HG03175 (cell line): Measurements from ENCODE around the gene GC.
"Not testable (repeated sequence)": the region's sequence is repeated elsewhere in the genome, so short reads cannot be mapped to it uniquely, and the experiment has no call there.

Source experiments
- ATAC-seq: cut with Tn5 transposase; IDR thresholded peaks from one replicate; pipeline ENCODE4 v1.9.1; 2021; ENCODE audit warnings: mild to moderate bottlenecking, moderate library complexity; ENCODE audit not compliant: unreplicated experiment

GC gene, protein sequence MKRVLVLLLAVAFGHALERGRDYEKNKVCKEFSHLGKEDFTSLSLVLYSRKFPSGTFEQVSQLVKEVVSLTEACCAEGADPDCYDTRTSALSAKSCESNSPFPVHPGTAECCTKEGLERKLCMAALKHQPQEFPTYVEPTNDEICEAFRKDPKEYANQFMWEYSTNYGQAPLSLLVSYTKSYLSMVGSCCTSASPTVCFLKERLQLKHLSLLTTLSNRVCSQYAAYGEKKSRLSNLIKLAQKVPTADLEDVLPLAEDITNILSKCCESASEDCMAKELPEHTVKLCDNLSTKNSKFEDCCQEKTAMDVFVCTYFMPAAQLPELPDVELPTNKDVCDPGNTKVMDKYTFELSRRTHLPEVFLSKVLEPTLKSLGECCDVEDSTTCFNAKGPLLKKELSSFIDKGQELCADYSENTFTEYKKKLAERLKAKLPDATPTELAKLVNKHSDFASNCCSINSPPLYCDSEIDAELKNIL

GRCh38 chr4:71783972-71784371 is at the start of gene GC:
Gene GC (minus strand): TSS chr4:71784079. CDS start chr4:71784018, 61 bp downstream.
- no peak for ATAC-seq

DNA sequence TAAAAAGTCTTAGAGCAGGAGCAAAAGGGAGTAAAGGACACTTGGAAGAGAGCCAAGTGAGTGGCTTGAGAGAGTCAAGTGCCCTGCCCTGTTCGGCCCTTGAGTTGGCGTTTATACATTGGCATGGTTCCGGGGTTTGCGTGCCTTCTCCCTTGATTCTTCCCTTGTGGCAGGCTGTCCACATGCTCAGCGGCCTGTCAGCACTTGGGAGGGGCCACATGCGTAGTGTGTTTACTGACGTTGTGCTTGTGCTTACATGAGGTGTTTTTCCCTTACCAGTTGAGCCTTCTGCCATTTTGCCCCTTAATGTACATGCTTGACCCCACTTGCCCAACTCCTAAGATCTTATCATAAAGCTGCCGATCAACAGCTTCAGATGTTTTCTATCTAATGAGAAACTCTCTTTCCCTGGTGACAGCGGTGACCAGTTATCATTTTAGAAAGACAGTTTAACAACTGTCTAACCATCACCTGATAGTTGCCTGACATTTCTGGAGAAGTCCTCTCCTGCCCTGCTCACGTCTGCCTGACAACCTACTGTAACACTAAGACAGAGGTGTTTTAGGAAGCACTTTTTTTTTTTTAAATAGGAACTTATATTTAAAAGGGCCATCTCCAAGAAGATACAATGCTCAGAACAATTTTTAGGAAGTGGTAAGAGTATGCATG is 49.5 kb upstream of the GC start:
- no peak for ATAC-seq

GRCh38 chr4:71832049-71832448 is 48.2 kb upstream of the GC start:
- no peak for ATAC-seq

DNA sequence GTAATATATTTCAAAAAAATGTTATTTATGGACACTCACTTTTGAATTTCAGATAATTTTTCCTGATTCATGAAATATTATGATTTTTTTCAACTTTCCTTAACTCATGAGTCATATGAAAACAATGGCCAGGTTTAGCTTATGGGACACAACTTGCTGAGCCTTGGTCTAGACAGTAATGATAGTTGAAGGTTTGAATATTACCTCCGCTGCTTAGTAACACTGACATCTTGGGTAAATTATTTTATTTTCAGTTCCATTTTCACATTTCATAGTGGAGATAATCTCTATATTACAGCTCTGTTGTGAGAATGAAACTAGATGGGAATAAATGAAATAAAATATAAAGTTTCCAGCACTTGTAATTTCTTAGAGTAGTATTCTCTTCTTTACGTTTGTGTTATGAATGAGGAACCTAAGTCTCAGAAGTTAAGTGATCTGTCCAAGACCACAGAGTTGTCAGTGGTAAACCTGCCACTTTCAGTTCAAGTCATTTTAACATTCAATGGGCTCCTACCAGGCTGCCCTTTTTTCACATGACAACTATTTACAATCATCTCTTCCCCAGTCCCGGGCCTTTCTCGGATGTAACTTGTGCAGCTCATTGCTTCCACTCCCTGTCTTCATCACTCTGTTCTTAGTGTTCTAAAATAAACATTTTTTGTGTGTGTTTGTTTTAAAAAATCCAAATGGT is 46.8 kb upstream of the GC start:
- peak; percentile 93 for ATAC-seq

GRCh38 chr4:71828470-71828869 is 44.6 kb upstream of the GC start:
- ATAC-seq: no peak

DNA sequence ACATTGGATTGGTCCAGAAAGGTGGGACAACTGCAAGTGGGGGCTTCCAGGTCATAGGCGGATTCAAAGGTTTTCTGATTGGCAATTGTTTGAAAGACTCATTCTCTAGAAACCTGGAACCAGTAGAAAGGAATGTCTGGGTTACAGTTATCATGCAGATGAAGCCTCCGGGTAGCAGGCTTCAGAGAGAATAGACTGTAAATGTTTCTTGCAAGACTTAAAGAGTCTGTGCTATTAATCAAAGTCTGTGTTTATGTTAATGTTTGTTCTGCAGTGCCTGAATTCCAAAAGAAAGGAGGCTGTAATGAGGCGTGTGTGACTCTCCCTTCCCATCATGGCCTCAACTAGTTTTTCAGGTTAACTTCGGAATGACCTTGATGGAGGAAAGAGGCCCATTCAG is 43.9 kb upstream of the GC start:
- no peak for ATAC-seq

DNA sequence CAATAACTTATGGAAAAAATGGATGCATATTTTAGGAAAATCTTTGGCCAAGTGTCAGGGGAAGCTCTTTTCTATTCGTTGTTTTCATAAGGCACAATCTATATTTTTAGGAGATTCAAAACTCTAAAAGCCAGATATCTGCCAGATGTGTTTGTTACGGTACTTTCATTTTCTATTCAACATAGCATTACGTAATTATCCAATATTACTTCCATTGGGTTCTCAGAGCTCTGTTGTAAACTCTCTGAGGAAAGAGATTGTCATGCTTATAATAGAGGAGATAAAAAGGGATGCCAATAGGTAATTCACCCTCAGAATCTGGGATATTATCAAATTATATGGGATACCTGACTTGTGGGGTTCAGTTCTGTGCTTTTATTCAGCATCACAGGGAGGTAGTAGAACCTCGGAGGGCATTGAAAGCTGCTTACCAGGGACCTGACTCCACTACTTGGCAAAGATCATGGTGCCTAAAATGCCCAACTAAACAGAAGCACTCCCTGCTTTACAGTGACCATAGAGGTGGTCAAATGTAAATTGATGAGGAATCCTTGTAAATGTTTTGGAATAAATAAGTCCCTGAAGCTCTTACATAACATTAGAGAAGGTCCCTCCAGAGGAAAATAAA is 32.9 kb upstream of the GC start:
- no peak for ATAC-seq

DNA sequence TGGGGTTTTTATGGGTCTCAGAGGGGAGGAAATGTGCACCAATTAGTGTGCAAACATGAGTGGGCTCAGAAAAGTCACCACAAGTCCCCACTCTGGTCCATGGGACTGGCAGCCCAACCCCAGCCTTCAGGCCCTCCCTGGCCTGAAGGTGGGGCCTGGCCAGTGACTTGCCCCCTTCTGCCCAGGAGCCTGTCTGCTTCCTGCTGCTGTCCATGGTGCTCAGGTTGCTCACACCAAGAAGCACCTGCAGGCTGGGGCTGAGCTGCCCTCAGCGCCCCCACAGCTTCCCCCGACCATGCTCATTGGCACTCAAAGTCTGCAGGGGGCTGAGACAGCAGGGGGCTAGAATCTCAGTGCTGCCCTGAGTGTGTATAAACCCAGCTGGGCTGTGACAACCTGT is 30.6 kb upstream of the GC start:
- ATAC-seq: no peak

- not testable (repeated sequence) for ATAC-seq
These were observed 25.9 kb upstream of the GC start for GRCh38 chr4:71809805-71810204.

- no peak for ATAC-seq
These were observed 23.6 kb upstream of the GC start for GRCh38 chr4:71807469-71807868.

GRCh38 chr4:71805230-71805629 is 21.4 kb upstream of the GC start:
- not testable (repeated sequence) for ATAC-seq

DNA sequence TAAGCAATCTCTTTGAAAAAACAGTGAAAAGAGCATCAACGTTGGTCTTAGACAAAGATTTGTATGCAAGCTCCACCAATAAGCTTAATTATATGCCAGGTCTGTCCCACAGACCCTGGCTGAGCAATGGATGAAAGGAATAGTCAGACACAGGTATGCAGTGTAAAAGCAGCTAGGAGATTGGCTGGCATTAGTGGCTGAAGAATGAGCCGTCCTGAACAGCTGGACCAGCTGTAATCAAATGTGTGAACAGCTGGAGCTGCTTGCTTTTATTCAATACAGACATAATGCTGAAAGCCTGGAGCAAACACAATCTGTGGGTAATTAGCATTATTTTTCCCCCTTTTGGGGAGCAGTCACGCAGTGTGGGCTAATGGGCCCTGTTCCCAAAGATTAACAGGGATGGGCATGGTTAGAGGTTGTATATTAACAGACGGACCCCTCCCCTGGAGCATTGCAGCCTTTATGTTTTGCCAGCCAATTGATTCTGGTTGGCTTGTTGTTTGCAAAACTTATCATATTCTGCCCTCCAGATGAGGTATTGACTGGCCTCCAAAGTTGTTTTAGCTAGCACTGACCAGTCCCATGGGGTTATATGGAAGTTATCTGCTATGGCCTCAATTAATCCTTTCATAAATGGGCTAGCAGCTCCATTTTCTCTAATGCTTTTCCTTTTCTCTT is 20.3 kb upstream of the GC start:
- ATAC-seq: not testable (repeated sequence)

GRCh38 chr4:71785959-71786358 is 2.1 kb upstream of the GC start:
- ATAC-seq: no peak

DNA sequence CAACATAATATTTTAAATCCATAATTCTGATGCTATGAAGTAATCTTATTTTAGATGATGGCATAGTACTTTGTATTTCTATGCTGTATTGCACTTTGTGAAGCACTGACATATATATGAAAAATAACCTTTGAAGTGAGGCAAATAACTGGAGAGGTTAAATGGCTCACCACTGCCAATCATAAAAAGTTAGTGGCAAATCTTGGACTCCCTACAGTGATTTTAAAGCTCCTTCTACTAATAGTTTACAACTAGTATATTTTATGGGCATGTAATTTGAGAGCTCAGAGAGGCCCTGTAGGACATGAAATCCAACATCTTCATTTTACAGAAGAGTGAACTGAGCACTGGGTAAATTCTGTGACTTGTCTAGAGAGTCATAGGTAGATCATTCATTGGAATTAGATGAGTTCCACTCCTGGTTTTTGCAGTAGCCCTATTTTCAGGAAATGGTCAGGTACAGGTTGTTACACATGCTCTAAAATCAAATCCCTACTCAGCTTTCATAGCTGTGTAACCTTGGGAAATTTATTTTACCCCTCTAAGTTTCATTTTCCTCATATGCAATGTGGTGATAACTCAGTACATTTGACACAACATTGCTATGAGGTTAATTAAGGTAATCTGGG is 804 bp upstream of the GC start:
- no peak for ATAC-seq

GRCh38 chr4:71777891-71778290 is 6.0 kb downstream of the GC start:
- ATAC-seq: no peak

DNA sequence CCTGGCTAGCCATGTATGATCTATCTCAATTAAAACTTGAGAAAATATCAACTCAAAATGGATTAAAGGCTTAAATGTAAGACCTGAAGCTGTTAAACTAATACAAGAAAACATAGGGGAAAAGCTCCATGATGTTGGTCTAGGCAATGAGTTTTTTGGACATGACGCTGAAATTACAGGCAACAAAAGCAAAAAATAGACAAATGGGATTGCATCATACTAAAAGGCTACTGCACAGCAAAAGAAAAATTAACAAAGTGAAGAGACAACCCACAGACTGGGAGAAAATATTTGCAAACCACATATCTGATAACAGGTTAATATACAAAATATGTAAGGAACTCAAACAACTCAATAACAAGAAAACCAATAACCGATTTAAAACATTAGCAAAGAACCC is 8.4 kb downstream of the GC start:
- no peak for ATAC-seq

GRCh38 chr4:71774136-71774535 is 9.7 kb downstream of the GC start:
- ATAC-seq: no peak

- ATAC-seq: no peak
These were observed 10.9 kb downstream of the GC start for GRCh38 chr4:71773004-71773403.

DNA sequence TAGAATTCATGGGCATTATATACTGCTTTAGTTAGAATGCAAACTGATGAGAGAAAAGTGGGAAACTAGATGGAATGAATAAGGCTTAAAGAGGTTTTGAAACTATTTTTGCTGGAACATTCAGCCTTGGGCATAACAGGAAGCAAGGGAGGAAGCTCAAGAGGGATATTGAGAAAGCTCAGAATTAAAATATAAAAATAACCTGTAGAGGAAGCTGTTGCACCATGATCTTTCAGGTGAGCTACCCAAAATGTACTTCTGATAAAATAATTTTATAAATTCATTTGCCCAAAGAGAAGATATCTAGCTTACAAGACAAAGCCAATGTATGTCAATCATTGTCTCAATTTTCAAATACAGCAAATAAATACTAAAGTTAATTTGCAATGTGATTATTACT is 11.3 kb downstream of the GC start:
- ATAC-seq: no peak

GRCh38 chr4:71771613-71772012 is 12.3 kb downstream of the GC start:
- no peak for ATAC-seq
